ENCODE data around the gene C2orf76.
"Not testable (repeated sequence)": the region's sequence is repeated elsewhere in the genome, so short reads cannot be mapped to it uniquely, and the experiment has no call there.

C2orf76 gene

GRCh38 chr2:119377294-119377992 is 10.8 kb upstream of the C2orf76 start:
- FAIRE-seq, result no peak

- FAIRE-seq, result no peak
These were observed 10.2 kb upstream of the C2orf76 start for GRCh38 chr2:119376810-119377209.

GRCh38 chr2:119376406-119376805 is 9.8 kb upstream of the C2orf76 start:
- FAIRE-seq, result not testable (repeated sequence)

GRCh38 chr2:119373907-119374745 is 7.5 kb upstream of the C2orf76 start:
- not testable (repeated sequence) for FAIRE-seq

GRCh38 chr2:119372778-119373568 is 6.3 kb upstream of the C2orf76 start:
- no peak for FAIRE-seq

- no peak for FAIRE-seq
These were observed 4.5 kb upstream of the C2orf76 start for GRCh38 chr2:119371111-119371510.

- no peak for FAIRE-seq
These were observed 3.2 kb upstream of the C2orf76 start for GRCh38 chr2:119369845-119370244.

- FAIRE-seq, result no peak
These were observed 952 bp upstream of the C2orf76 start for GRCh38 chr2:119367472-119368099.

- FAIRE-seq, result no peak
These were observed 429 bp downstream of the C2orf76 start for GRCh38 chr2:119366161-119366648.

GRCh38 chr2:119365436-119365835 is 1.2 kb downstream of the C2orf76 start:
- FAIRE-seq, result no peak

- FAIRE-seq, result no peak
These were observed 1.8 kb downstream of the C2orf76 start for GRCh38 chr2:119364798-119365197.

GRCh38 chr2:119360423-119360966 is 6.1 kb downstream of the C2orf76 start:
- FAIRE-seq, result no peak

- no peak for FAIRE-seq
These were observed 6.9 kb downstream of the C2orf76 start for GRCh38 chr2:119359774-119360173.

- FAIRE-seq, result no peak
These were observed 11.8 kb downstream of the C2orf76 start for GRCh38 chr2:119354860-119355259.

GRCh38 chr2:119352357-119352756 is 14.3 kb downstream of the C2orf76 start:
- no peak for FAIRE-seq

GRCh38 chr2:119350311-119350998 is 16.2 kb downstream of the C2orf76 start:
- FAIRE-seq, result no peak

- no peak for FAIRE-seq
These were observed 17.3 kb downstream of the C2orf76 start for GRCh38 chr2:119349289-119349688.

- no peak for FAIRE-seq
These were observed 24.9 kb downstream of the C2orf76 start for GRCh38 chr2:119341684-119342083.

- FAIRE-seq, result no peak
These were observed 27.1 kb downstream of the C2orf76 start for GRCh38 chr2:119339562-119339923.

GRCh38 chr2:119338826-119339561 is 27.6 kb downstream of the C2orf76 start:
- FAIRE-seq, result no peak

GRCh38 chr2:119338272-119338671 is 28.4 kb downstream of the C2orf76 start:
- no peak for FAIRE-seq
